ENCODE results near the gene PCDHGA6.

DNA sequence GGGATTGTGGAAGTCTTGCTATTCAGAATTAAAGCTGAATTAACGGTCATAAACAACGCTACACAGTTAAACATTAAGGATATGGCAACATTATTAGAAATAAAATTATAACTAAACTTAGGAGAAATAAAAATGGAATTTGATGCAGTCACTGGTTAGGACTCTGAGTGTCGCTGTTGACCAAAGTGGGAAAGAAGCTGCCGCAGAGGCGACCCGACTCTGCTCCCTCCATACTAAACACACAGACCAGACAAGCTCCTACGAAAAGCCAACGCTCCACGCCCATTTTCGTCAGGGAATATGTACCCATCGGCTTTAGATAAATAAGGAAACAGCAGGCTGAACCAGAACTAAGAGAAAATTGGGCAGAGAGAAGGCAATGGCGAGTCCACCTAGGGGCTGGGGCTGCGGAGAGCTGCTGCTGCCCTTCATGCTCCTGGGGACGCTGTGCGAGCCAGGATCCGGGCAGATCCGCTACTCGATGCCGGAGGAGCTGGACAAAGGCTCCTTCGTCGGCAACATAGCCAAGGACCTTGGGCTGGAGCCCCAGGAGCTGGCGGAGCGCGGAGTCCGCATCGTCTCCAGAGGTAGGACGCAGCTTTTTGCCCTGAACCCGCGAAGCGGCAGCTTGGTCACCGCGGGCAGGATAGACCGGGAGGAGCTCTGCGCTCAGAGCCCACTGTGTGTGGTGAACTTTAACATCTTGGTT lies 9.6 kb upstream of the PCDHGA6 start, which contains the start of gene PCDHGA5:
- TF ChIP-seq POLR2A (IDR thresholded peaks at IDR 0.05), result no peak
- TF ChIP-seq, protein P1, sequence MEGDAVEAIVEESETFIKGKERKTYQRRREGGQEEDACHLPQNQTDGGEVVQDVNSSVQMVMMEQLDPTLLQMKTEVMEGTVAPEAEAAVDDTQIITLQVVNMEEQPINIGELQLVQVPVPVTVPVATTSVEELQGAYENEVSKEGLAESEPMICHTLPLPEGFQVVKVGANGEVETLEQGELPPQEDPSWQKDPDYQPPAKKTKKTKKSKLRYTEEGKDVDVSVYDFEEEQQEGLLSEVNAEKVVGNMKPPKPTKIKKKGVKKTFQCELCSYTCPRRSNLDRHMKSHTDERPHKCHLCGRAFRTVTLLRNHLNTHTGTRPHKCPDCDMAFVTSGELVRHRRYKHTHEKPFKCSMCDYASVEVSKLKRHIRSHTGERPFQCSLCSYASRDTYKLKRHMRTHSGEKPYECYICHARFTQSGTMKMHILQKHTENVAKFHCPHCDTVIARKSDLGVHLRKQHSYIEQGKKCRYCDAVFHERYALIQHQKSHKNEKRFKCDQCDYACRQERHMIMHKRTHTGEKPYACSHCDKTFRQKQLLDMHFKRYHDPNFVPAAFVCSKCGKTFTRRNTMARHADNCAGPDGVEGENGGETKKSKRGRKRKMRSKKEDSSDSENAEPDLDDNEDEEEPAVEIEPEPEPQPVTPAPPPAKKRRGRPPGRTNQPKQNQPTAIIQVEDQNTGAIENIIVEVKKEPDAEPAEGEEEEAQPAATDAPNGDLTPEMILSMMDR (IDR thresholded peaks at IDR 0.05 in 8 of 11, conservative IDR thresholded peaks at IDR 0.05 in 3 of 11), result no peak
